ENCODE results near the gene TEX53.

Gene TEX53

DNA sequence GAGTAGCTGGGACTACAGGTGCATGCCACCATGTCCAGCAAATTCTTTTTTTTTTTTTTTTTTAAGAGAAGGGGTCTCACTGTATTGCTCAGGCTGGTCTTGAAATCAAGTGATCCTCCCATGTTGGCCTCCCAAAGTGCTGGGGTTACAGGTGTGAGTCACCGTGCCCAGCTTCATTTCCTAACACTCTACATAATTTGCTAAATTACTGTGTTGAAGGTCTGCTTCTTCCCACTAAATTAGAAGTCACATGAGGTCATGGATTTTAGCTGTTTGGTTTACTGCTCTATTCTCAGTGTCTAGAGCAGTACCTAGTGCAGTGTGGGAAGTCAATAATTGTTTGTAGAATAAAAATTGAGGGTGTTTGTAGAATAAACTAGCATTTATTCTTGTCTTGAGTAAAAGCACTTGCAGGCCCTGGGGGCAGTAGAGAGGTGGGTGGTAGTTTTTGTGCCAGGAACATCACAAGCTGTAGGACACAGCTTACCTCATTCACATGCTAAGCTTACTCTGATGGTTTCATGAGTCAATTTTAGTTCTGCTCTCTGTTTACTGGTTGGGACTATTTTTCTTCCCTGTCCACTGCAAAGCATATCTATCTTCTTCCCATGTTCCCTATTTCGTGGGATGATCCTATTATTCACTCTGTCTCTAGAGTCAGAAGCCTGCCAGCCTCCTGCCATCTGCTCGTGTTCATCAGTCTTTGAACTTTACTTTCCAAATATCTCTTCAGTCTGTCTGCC is 17.4 kb upstream of the TEX53 start:
- no peak overlapping the region for H3K4me3 ChIP-seq (replicated peaks; ENCODE audit: low read depth, low read length)
- TF ChIP-seq, protein P1, sequence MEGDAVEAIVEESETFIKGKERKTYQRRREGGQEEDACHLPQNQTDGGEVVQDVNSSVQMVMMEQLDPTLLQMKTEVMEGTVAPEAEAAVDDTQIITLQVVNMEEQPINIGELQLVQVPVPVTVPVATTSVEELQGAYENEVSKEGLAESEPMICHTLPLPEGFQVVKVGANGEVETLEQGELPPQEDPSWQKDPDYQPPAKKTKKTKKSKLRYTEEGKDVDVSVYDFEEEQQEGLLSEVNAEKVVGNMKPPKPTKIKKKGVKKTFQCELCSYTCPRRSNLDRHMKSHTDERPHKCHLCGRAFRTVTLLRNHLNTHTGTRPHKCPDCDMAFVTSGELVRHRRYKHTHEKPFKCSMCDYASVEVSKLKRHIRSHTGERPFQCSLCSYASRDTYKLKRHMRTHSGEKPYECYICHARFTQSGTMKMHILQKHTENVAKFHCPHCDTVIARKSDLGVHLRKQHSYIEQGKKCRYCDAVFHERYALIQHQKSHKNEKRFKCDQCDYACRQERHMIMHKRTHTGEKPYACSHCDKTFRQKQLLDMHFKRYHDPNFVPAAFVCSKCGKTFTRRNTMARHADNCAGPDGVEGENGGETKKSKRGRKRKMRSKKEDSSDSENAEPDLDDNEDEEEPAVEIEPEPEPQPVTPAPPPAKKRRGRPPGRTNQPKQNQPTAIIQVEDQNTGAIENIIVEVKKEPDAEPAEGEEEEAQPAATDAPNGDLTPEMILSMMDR (IDR thresholded peaks at IDR 0.05; ENCODE audit: low read depth, low read length, missing control alignments), result no peak
- no peak for DNase-seq (ENCODE audit: extremely low read depth, low read depth)

DNA sequence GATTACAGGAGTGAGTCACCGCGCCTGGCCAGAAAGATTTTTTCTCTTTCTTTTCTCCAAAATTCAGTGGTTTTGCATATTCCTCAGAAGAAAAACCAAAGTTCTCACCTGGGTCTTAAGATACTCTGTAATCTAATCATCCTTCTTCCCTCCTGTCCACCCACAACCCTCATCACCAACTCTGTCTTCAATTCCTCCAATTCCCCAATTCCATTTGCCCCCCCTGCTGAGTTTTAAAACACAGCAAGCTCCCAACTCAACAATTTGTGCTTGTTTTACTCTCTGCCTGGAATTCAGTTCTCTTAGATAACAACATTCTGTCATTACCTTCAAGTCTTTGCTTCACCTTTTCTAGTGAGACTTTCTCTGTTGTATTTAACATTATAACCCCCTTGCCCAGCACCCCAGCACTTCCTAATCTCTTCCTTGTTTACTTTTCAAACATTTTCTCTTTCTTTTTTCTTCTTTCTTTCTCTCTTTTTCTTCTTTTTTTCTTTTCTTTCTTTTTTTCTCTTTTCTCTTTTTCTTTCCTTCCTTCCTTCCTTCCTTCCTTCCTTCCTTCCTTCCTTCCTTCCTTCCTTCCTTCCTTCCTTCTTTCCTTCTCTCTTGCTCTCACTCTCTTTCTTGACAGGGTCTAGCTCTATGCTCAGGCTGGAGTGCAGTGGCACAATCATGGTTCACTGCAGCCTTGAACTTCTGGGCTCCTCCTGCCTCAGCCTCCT is 16.6 kb upstream of the TEX53 start:
- TF ChIP-seq, protein P1 (IDR thresholded peaks at IDR 0.05; ENCODE audit: low read depth, low read length, missing control alignments), result no peak
- no peak overlapping the region for H3K4me3 ChIP-seq (replicated peaks; ENCODE audit: low read depth, low read length)
- no peak for DNase-seq (ENCODE audit: extremely low read depth, low read depth)

DNA sequence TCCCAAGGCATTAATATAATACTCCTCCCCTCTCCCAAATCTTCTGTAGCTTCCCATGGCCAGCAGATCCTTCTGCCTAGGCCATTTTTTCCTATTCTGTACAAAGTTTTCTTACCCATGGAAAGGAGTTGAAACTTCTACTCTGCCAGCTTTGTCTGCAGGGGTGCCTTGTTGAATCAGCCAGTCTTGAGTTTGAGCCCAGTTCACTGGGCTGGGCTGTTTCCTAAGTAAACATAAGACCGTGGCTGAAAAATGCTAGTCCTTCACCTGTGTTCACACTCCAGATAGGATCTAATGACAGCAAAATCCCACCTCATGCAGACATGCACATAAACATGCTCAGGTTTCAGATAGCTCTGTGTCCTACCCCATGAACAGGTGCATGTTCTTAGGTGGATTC is 14.0 kb upstream of the TEX53 start:
- TF ChIP-seq, protein P1 (IDR thresholded peaks at IDR 0.05; ENCODE audit: low read depth, low read length, missing control alignments), result no peak
- no peak for DNase-seq (ENCODE audit: extremely low read depth, low read depth)
- no peak overlapping the region for H3K4me3 ChIP-seq (replicated peaks; ENCODE audit: low read depth, low read length)

DNA sequence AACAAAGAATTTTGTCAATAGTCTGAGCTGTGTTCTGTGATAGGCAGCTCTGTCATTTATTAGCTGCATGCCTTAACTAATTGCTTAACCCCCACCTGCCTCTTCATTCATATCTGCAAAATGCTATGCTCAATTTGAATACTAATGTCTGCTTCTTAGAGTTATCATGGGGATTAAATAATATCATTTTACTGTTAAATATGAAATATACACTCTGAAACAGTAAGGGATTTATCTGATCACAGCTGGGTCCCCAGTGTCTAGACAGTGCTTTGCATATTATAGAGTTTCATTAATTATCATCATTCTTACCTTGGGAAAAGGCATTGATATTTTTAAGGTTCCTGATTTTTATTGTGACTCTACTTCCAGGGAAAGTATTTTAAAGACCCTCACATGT is 12.4 kb upstream of the TEX53 start:
- TF ChIP-seq, protein P1 (IDR thresholded peaks at IDR 0.05; ENCODE audit: low read depth, low read length, missing control alignments), result no peak
- no peak for DNase-seq (ENCODE audit: extremely low read depth, low read depth)
- no peak overlapping the region for H3K4me3 ChIP-seq (replicated peaks; ENCODE audit: low read depth, low read length)

DNA sequence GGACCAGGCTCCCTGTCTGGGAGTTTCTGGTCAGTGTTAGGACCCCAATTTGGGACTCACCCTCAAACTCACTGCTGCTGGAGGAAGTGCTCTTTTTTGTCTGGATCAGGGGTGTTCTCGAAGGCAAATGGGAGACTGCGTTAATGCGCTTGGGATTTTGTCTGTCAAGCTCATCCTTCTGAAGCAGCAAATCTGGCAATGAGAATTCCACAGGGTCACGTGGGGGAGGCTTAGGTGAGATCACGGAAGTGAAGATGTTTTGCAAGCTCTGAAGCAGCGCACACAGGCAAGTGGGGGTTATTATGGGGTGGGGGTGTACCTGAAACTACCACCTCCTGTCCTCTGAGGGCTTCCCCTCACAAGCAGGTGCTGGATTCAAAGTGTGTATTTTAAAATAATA is 10.5 kb upstream of the TEX53 start:
- no peak overlapping the region for H3K4me3 ChIP-seq (replicated peaks; ENCODE audit: low read depth, low read length)
- DNase-seq (ENCODE audit: extremely low read depth, low read depth), result no peak
- TF ChIP-seq, protein P1 (IDR thresholded peaks at IDR 0.05; ENCODE audit: low read depth, low read length, missing control alignments), result no peak

DNA sequence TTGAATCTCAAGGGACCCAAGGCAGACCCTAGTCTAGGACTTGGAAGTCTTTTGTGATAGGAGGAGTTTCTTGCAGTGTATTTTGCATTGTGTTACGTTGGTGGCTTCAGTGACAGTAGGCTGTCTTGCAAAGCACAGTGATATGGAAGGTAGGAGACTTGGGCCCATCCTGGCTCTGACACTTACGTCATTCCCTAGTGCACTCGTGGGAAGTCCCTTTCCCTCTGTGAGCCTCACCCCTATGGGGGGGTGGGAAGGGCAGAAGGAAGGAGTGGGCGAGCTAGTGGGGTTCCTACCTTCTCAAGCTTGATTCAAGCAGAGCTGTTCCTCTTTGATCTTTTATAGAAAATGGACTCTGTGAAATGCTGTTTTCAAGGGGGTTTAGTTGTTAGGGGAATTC is 9.2 kb upstream of the TEX53 start:
- no peak overlapping the region for H3K4me3 ChIP-seq (replicated peaks; ENCODE audit: low read depth, low read length)
- no peak for DNase-seq (ENCODE audit: extremely low read depth, low read depth)
- TF ChIP-seq, protein P1 (IDR thresholded peaks at IDR 0.05; ENCODE audit: low read depth, low read length, missing control alignments), result no peak

All from HFF-Myc (cell line).